SH-SY5Y (cell line): ENCODE results near the gene AGAP1.

ENCODE experiments used
- GATA2 ChIP-seq: IDR thresholded peaks from 2 replicates; pipeline ENCODE4 v1.6.1; 2011; ENCODE audit warnings: mild to moderate bottlenecking, low read depth, low read length
- GATA3 ChIP-seq: IDR thresholded peaks from 2 replicates; pipeline ENCODE4 v1.6.1; 2011; ENCODE audit warnings: low read depth, mild to moderate bottlenecking, low read length, moderate library complexity

DNA sequence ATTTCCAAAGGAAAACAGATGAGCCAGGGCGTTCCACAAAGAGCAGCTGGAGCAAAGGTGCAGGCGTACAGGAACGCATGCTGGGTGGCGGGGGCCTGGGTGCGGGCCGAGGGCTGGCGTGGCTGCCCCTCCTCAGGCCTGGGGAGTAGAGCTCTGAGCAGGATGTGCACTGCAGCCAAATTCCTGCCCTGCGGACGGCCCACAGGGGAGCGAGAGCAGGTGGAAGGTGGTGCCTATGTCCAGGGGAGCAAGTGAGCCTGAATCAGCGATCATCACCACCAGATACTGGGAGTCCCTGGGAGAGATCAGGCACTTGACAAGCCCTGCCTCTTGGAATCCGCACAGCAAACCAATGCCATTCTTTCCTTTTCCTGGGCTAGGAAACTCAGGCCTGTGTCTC, 568.1 kb downstream of the AGAP1 start:
- TF ChIP-seq GATA2, result no peak
- no peak for TF ChIP-seq GATA3
